ENCODE results near the gene KIF20B. TPM values are rescaled to one million over a fixed set of nuclear protein-coding genes. Genes with fewer than 3 reads are reported as not detected.
"Not testable (repeated sequence)": the region's sequence is repeated elsewhere in the genome, so short reads cannot be mapped to it uniquely, and the experiment has no call there.

Gene KIF20B
- total RNA-seq, 2 experiments from 2014 or later = 17.1 to 18.4 TPM

DNA sequence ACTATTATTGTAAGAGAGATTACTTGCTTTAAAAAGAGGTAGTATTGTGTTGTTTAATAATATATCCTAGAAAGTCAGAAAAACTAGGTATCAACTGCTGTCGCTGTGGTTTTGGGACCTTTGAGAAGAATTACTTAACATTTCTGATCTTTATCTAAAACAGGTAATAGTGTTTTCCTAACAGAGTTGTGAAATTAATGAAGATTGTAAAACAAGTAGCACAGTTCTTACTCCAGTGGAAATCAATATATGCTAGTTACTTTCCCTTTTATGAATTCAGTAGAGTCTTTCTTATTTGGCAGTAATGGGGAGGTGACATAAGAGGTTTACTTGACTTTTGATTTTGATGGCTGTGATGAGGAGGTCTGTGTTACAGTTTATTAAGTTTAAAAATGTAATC, 58.1 kb downstream of the KIF20B start:
- Mint-ChIP-seq H3K27me3 (no peaks in the 10 kb centered on the region), H3K27ac (no peak overlapping the region), H3K4me1 (ENCODE audit: low read depth) (no peaks in the 10 kb centered on the region), H3K36me3 (ENCODE audit: low read depth) (peaks cover 75% of the 10 kb centered on the region), H3K4me3 (no peak overlapping the region), H3K9me3 (no peaks in the 10 kb centered on the region)
- no peaks in the 10 kb centered on the region for H3K4me1 ChIP-seq (ENCODE audit: insufficient read depth, low read length)
- peaks cover 29% of the 10 kb centered on the region for H3K36me3 ChIP-seq (ENCODE audit: insufficient read depth, low read length)
- no peak overlapping the region for H3K27ac ChIP-seq (ENCODE audit: low read depth in 1 of 2, low read length in 2 of 2)
- no peak for ATAC-seq (ENCODE audit: poor library complexity)
- H3K4me3 ChIP-seq (ENCODE audit: low read length) = no peak overlapping the region
- H3K27me3 ChIP-seq (ENCODE audit: control insufficient read depth in 1 of 2, insufficient read depth in 2 of 2, low read length in 2 of 2) = no peaks in the 10 kb centered on the region
- TF ChIP-seq, protein P1, sequence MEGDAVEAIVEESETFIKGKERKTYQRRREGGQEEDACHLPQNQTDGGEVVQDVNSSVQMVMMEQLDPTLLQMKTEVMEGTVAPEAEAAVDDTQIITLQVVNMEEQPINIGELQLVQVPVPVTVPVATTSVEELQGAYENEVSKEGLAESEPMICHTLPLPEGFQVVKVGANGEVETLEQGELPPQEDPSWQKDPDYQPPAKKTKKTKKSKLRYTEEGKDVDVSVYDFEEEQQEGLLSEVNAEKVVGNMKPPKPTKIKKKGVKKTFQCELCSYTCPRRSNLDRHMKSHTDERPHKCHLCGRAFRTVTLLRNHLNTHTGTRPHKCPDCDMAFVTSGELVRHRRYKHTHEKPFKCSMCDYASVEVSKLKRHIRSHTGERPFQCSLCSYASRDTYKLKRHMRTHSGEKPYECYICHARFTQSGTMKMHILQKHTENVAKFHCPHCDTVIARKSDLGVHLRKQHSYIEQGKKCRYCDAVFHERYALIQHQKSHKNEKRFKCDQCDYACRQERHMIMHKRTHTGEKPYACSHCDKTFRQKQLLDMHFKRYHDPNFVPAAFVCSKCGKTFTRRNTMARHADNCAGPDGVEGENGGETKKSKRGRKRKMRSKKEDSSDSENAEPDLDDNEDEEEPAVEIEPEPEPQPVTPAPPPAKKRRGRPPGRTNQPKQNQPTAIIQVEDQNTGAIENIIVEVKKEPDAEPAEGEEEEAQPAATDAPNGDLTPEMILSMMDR (IDR thresholded peaks at IDR 0.05) = no peak
- POLR2A ChIA-PET = no interaction called here
- DNase-seq = no peak
- CTCF ChIA-PET = no interaction called here
- intact Hi-C loops (cut with DNase I, micrococcal nuclease) = no loop called here
- no peaks in the 10 kb centered on the region for H3K9me3 ChIP-seq (ENCODE audit: control insufficient read depth in 1 of 2, insufficient read depth in 1 of 2, low read length in 2 of 2)

DNA sequence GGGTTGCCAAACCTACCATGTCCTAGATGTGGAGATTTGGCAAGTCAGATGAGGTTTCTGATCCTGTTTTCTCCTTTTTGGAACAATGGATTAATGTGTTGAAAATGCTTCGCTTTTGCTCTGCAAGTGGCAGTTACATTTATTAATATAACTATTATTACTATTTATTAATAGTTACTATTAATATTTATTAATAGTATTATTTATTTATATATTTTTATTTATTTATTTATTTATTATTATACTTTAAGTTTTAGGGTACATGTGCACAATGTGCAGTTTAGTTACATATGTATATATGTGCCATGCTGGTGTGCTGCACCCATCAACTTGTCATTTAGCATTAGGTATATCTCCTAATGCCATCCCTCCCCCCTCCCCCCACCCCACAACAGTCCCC, 62.3 kb downstream of the KIF20B start:
- ATAC-seq (ENCODE audit: poor library complexity); H3K27me3 ChIP-seq (ENCODE audit: control insufficient read depth in 1 of 2, insufficient read depth in 2 of 2, low read length in 2 of 2); H3K9me3 ChIP-seq (ENCODE audit: control insufficient read depth in 1 of 2, insufficient read depth in 1 of 2, low read length in 2 of 2); H3K27ac ChIP-seq (ENCODE audit: low read depth in 1 of 2, low read length in 2 of 2); intact Hi-C loops (cut with DNase I, micrococcal nuclease); CTCF ChIA-PET; H3K4me3 Mint-ChIP-seq; H3K4me1 Mint-ChIP-seq (ENCODE audit: low read depth); H3K27me3 Mint-ChIP-seq; H3K9me3 Mint-ChIP-seq; DNase-seq; H3K27ac Mint-ChIP-seq; POLR2A ChIA-PET; H3K4me1 ChIP-seq (ENCODE audit: insufficient read depth, low read length); H3K4me3 ChIP-seq (ENCODE audit: low read length): not testable (repeated sequence)
- peaks cover 33% of the 10 kb centered on the region for H3K36me3 ChIP-seq (ENCODE audit: insufficient read depth, low read length)
- peaks cover 77% of the 10 kb centered on the region for H3K36me3 Mint-ChIP-seq (ENCODE audit: low read depth)

DNA sequence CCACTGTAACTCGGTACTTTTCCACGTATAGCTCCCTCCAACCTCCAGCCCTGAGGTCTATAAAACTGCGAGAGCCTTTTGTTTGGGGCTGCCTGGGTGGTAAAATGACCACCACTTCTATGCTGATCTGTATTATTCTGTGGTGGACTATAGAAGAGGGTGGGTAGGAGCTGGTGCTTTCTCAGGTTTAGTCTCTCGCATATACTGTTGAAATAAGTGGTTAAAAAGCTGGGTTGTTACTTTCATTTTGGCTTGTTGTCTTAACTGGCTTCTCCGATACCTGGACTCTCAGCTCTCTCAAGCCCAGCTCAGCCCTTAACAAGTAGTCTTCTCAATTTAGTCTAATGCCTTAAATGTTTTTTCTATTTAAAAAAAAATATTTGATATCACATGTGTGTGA, 70.3 kb downstream of the KIF20B start:
- H3K4me1 Mint-ChIP-seq (ENCODE audit: low read depth) = no peaks in the 10 kb centered on the region
- Histone ChIP-seq H3K36me3 (ENCODE audit: insufficient read depth, low read length) (peaks cover 17% of the 10 kb centered on the region), H3K27ac (ENCODE audit: low read depth in 1 of 2, low read length in 2 of 2) (no peak overlapping the region)

DNA sequence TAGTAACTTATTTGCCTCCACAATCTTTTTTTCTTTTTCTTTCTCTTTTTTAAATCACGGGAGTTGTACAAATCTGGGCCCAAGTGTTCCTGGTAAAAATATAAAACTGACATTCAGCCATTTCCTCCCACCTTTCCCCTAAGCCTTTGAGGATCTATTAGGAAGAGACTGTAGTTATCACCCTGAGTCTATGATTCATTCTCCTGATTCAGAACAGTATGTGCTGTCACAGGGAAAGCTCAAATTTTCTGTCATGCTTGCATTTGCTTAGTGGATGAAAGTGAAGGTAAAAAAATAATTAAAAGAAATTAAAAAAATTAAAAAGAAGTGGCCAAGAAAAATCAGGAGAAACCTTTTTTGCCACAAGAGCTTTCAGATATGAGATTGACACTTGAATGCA, 71.7 kb downstream of the KIF20B start:
- H3K36me3 ChIP-seq (ENCODE audit: insufficient read depth, low read length) = peaks cover 17% of the 10 kb centered on the region
- H3K9me3 Mint-ChIP-seq = no peaks in the 10 kb centered on the region

More for the DNA sequence above, 70.3 kb downstream of the KIF20B start:
- TF ChIP-seq, protein P1 (IDR thresholded peaks at IDR 0.05) = no peak
- POLR2A ChIA-PET = no interaction called here
- H3K4me1 ChIP-seq (ENCODE audit: insufficient read depth, low read length) = no peaks in the 10 kb centered on the region
- no peak for ATAC-seq (ENCODE audit: poor library complexity)
- CTCF ChIA-PET = no interaction called here
- H3K27ac Mint-ChIP-seq = no peak overlapping the region
- H3K9me3 Mint-ChIP-seq = no peaks in the 10 kb centered on the region
- no peaks in the 10 kb centered on the region for H3K27me3 Mint-ChIP-seq
- H3K4me3 ChIP-seq (ENCODE audit: low read length) = no peak overlapping the region
- no peak overlapping the region for H3K4me3 Mint-ChIP-seq
- intact Hi-C loops (cut with DNase I, micrococcal nuclease) = no loop called here
- no peak for DNase-seq
- H3K9me3 ChIP-seq (ENCODE audit: control insufficient read depth in 1 of 2, insufficient read depth in 1 of 2, low read length in 2 of 2) = no peaks in the 10 kb centered on the region
- H3K27me3 ChIP-seq (ENCODE audit: control insufficient read depth in 1 of 2, insufficient read depth in 2 of 2, low read length in 2 of 2) = no peaks in the 10 kb centered on the region
- peaks cover 73% of the 10 kb centered on the region for H3K36me3 Mint-ChIP-seq (ENCODE audit: low read depth)

More for the DNA sequence above, 71.7 kb downstream of the KIF20B start:
- H3K4me3 Mint-ChIP-seq = no peak overlapping the region
- DNase-seq = no peak
- H3K27me3 Mint-ChIP-seq = no peaks in the 10 kb centered on the region
- no peaks in the 10 kb centered on the region for H3K4me1 Mint-ChIP-seq (ENCODE audit: low read depth)
- Histone ChIP-seq H3K4me3 (ENCODE audit: low read length) (no peak overlapping the region), H3K4me1 (ENCODE audit: insufficient read depth, low read length) (no peaks in the 10 kb centered on the region), H3K9me3 (ENCODE audit: control insufficient read depth in 1 of 2, insufficient read depth in 1 of 2, low read length in 2 of 2) (no peaks in the 10 kb centered on the region), H3K27me3 (ENCODE audit: control insufficient read depth in 1 of 2, insufficient read depth in 2 of 2, low read length in 2 of 2) (no peaks in the 10 kb centered on the region), H3K27ac (ENCODE audit: low read depth in 1 of 2, low read length in 2 of 2) (no peak overlapping the region)
- TF ChIP-seq, protein P1 (IDR thresholded peaks at IDR 0.05) = no peak
- intact Hi-C loops (cut with DNase I, micrococcal nuclease) = no loop called here
- no peak overlapping the region for H3K27ac Mint-ChIP-seq
- peaks cover 71% of the 10 kb centered on the region for H3K36me3 Mint-ChIP-seq (ENCODE audit: low read depth)
- CTCF ChIA-PET = interaction anchor here (1.0 kb wide), 1 partner anchor 10 kb away, joined by 3 read pairs; no protein-coding TSS in a partner anchor
- no peak for ATAC-seq (ENCODE audit: poor library complexity)
- POLR2A ChIA-PET = interaction anchor here (0.6 kb wide), 1 partner anchor 1099 kb away, joined by 4 read pairs; no protein-coding TSS in a partner anchor

All from CD4-positive, alpha-beta T cell (primary cell).